Measurements from ENCODE around the gene ARGLU1.

The ARGLU1 gene

GRCh38 chr13:106536244-106537034, 31.5 kb downstream of the ARGLU1 start:
- peak; percentile 89 for TF ChIP-seq CTCF (IDR thresholded peaks at IDR 0.05)

GRCh38 chr13:106535552-106536243, 32.2 kb downstream of the ARGLU1 start, which contains the start of gene EFNB2:
EFNB2 (minus strand) TSS chr13:106535662; CDS start chr13:106534964, 698 bp downstream.
- no peak for TF ChIP-seq CTCF (IDR thresholded peaks at IDR 0.05)

DNA sequence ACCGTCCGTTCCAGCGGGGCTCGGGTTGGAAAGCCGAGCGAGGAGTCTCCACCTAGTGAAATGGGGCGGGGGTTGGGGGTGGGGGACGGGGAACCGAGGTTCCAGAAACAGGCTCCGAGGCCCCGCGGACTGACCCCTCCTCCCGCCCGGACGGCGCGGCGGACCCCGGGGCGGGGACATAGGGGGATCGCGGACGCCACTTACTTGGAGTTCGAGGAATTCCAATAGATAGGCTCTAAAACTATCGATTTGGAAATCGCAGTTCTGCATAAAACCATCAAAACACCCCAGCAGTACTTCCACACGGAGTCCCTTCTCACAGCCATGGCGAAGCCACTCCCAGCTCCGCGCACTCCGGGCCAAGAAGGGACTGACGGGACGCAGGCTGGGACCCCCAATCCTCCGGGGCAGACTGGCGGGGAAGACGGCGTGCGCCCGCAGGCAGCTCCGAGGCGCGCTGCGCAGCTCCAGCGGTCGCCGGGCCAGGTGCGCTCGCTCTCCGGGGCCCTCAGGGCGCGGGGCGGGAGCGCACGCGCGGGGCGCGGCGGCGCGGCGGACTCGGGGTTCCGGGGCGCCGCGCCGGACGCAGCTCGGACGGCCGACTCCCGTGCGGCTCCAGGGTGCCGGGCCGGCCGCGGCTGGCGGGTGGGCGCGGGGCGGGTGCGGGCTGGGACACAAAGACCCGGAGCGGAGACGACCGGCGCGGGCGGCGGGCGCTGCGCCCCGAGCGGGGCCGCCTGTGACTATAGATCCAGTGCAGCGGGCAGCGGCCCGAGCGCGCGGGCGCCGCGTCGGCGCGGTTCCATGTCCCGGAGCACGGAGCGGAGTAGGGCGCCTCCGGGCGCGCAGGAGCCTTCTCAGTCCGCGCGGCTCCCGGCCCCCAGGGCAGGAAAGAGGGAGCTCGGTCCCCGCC, 33.0 kb downstream of the ARGLU1 start:
- no peak for TF ChIP-seq CTCF (IDR thresholded peaks at IDR 0.05)

GRCh38 chr13:106533943-106534638, 33.8 kb downstream of the ARGLU1 start:
- TF ChIP-seq CTCF (IDR thresholded peaks at IDR 0.05) = no peak

DNA sequence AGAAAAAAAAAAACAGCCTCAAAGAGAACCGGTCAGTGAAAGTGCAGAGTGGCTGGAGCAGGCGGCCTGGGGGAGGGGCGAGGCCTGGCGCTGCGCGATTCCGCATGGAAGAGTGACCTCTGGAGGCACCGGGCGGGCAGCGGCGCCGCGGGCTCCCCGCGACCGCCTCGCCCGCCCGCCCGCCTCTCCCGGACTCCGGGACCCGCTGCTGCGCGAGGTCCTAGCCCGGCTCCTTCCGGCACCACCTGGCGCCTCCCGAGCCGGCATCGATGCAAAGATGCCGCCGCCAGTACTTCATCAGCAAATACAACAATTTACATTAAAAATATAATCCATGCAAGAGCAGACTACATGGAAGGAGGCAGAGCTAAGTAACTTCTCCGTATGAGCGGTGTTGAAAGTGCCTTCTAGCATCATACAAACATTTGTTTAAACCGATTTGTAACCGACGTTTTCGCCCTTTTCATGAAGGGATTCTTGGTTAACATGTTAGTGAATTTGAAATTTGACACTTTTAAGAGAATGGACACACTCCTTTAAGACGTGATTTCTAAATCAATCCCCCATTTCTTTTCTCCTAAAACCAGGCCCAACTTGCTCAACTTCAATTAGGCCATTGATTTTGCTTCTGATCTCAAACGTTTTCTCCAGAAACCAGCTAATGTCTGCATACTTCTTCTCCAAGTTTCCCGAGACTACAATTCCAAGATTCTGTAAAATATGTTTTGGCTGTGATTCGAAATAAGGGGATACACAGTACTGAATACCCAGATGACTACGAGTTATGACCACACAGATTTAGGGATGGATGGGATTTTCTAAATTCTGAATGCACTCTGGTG, 34.6 kb downstream of the ARGLU1 start:
- TF ChIP-seq CTCF (IDR thresholded peaks at IDR 0.05) = peak; percentile 57

DNA sequence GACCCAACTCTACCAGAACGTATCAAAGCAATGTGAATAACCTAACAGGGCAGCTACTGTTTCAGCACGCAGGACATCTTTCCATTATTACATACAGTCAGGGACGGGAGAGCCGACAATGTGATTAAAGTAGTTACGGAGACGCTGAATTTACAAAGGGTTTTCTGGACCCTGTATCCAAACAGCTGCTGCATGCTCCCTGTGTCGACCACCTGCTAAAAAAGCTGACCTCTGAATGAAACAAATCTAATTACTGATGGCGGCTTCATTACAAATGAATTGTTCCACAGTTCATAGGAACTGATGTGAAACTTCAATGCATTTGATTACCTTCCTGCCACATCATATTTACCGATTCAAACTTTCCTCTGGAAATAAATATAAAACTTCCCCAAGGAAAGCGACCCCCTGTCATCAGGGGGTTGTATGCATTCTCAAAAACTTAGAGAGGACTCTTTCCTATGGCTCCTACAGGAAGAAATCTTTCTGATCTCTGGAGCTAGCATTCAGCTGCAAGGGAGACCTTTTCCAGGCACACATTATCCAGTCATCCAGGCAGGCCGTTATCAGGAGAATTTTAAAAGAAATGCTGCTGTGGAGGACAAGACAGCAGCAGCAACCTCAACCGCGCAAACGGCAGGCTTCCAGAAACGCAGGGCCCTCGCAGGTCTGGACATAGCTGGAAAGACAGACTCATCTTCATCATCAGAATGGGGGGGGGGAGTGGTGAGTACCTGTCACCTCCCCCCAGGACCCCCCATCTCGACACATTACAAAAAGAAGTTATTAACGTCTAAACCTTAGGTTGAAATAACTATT, 35.6 kb downstream of the ARGLU1 start:
- no peak for TF ChIP-seq CTCF (IDR thresholded peaks at IDR 0.05)

Measured in LNCAP (cell line).